GM21381 (cell line): ENCODE measurements around the gene CAPN8.

Experiments used
- ATAC-seq: cut with Tn5 transposase; IDR thresholded peaks from one replicate; pipeline ENCODE4 v1.9.1; 2021; ENCODE audit warnings: mild to moderate bottlenecking, moderate library complexity; ENCODE audit not compliant: unreplicated experiment

Gene CAPN8

GRCh38 chr1:223492044-223492443 lies 173.5 kb downstream of the CAPN8 start:
- no peak for ATAC-seq
